Measurements from ENCODE around the gene EHMT1.

Gene EHMT1

DNA sequence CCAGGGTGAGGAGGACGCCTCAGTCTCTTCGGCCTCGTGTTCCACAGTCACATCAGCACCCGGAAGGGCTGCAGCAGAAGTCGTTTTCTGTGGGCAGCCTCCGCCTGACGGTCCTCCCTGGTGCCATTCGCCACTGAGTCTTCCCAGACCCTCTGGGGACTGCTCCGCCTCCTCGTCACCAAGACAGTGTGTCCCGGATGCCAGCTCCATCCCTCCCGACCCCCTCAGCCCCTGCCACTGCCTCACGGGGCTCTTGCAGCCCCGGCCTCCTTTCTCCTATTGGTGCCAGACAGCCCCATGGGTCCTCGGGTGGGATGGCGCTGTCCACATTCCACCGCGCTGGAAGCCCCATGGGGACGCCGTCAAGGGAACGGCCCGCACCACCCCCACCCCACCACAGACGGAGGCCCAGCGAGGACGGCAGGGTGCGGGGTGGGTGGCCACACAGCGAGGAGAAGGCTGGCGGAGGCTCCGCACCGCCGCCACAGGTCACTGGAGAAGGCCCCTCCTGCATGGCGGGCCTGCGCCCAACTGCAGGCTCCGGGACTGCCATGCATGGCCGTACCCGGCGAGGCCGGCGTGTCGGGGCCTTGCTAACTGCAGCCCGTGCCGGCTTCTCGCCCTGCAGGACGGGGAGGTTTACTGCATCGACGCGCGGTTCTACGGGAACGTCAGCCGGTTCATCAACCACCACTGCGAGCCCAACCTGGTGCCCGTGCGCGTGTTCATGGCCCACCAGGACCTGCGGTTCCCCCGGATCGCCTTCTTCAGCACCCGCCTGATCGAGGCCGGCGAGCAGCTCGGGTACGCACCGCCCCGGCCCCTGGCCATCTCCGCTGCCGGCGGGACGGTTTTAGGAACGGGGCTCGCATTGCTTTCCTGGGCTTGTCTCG lies 215.2 kb downstream of the EHMT1 start:
- DNase-seq, result no peak

DNA sequence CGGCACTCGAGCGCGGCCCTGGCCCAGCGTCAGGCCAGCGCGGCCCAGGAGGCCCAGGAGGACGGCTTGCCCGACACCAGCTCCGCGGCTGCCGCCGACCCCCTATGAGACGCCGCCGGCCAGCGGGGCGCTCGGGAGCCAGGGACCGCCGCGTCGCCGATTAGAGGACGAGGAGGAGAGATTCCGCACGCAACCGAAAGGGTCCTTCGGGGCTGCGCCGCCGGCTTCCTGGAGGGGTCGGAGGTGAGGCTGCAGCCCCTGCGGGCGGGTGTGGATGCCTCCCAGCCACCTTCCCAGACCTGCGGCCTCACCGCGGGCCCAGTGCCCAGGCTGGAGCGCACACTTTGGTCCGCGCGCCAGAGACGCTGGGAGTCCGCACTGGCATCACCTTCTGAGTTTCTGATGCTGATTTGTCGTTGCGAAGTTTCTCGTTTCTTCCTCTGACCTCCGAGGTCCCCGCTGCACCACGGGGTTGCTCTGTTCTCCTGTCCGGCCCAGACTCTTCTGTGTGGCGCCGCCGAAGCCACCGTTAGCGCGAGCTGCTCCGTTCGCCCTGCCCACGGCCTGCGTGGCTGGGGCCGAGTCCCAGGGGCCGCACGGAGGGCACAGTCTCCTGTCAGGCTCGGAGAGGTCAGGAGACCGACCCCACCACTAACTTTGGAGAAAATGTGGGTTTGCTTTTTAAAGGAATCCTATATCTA lies 216.2 kb downstream of the EHMT1 start:
- no peak for DNase-seq

DNA sequence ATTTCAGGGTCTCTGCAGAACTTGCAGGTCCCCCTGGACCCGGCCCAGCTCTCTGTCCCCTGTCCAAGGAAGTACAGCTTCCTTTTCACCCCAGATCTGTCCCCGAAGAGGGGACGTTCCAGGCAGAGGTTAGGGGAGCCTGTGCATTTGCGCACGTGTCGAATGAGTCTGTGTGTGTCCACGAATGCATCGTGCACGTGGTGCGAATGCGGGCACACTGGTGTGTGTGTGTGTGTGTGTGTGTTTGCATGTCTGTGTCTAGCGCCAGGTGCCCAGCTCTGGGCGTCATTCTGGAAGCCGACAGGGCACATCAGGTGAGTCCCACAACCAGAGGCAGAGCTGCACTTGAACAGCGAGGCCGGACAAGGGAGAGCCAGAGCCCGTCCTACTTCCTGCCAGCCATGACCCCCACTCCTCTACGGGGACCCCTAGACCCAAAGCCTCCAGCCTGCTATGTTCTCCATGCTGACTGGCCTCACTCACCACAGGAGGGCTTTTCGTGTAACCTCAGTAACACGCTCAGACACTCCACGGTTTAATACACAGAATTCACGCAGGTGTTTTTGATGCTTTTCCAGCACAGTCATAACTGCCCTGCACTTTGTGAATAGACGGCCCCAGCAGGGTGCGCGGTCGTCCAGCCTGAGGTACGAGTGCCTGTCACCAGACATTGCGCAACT lies 217.5 kb downstream of the EHMT1 start:
- DNase-seq, result no peak

DNA sequence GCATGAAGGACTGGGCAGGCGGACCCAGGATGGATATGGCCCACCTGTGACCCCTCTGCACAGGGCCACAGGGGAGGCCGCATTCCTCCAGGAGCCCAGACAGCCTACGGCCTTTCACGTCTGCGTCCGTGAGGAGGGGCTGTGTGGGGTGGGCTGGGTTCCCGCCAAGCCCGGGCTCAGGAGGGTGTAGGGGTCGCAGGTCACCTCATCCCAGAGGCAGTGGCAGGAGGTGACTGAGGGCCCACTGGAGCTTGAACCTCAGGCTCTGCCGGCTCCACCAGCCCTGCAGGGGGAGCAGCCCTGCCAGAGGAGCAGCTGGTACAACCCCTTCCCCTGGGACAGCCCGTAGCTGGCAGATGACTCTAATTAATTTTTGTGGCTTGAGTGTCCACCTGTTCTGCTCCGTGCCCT lies 218.0 kb downstream of the EHMT1 start:
- no peak for DNase-seq

DNA sequence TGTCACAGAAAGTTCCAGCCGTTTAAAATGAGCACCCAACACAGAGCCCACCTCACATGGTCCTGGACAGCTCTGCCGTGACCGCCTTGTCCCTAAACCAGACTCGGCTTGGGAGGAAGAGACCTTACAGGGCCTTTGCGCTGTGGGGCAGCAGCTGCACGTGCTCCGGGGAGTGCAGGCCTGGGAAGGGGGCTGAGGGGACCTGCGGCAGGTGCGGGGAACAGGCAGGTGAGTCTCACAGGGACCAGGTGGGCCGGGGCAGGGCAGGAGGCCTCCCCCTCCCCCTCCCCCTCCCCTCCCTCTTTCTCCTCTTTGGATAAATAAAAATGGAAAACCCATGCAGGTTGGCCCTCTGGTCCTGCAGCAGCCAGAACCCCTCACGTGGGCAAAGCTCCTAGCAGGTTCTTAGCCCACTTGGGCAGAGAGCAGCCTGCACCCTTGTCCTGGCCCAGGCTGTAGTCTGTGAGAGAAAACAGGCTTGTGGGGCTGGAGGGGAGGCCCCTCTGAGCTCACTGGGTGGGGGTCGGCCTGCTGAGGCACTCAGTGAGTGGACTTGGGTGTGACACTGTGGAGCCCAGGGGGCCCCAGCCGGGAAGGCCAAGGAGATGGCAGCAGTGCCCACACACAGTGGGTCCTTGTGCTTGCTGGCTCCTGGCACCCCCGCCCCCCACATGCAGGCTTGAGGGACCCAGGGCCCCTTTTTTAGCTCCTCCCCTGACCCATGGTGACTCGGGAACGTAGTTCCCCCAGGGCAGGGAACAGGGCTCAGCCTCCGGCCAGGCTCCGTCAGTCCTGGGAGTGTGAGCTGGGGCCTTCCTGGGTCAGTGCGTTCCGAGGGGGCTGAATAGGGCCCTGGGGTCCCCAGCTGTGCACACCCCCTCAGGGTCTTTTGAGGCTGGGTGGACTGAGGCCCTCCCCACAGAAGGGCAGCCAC lies 218.8 kb downstream of the EHMT1 start:
- no peak for DNase-seq

DNA sequence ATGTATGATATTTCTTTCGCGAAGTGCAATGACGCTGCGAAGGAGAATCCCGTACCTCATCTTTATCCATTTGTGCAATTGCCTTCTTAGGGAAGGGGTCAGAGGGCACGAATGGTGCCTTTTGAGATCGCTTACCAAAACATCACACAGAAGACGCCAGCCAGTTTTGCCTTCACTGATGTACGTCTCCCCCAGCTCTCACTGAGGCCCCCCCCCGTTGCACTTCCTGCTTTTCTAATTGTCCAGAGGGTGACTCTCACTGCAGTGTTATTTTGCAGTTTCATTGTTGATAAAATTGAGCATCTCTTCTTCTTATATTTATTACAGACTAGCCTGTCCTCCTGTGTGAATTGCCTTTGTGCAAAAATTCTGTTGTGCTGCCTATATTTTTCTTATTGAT lies 219.8 kb downstream of the EHMT1 start:
- no peak for DNase-seq

DNA sequence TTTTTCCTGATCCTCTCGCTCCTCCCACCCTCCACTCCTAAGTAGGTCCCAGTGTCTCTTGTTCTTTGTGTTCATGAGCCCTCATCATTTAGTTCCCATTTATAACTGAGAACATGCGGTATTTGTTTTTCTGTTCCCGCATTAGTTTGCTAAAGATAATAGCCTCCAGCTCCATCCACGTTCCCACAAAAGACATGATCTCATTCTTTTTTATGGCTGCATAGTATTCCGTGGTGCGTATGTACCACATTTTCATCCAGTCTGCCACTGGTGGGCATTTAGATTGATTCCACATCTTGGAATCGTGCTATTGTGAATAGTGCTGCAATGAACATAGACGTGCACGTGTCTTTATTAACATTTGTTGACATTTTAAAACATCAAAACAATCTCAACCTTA lies 224.6 kb downstream of the EHMT1 start:
- DNase-seq, result no peak

DNA sequence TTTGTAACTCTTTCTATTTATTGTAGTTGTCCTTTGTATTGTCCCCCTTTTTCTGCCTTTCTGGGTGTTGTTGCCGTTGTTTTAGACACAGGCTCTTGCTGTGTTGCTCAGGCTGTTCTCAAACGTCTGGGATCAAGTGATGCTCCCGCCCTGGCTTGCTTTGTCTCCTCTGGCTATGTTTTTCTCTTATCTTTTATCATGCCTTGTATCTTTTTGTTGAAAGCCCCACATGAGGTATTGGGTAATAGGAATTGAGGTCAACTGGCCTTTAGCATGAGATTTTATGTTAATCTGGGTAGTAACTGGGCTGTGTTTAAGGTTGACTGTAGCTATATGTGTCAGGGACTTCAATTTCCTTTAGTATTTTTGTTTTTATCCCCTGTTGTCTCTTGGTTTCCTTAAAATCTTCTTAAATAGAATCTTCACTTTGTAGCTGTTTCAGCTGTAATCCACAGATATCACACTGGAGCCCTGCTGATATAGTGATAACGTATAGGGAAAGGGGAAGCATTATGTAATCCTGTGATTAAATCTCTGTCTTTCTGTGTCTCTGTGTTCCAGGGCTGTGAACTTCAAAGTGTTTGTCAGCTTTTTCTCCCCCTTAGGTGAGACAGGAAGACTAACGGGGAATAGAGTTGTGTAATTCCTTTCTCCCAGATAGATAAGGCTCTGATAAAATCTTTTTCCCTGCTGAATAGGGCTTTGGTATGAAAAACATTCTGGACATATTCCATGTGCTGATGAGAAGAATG lies 232.9 kb downstream of the EHMT1 start:
- no peak for DNase-seq

DNA sequence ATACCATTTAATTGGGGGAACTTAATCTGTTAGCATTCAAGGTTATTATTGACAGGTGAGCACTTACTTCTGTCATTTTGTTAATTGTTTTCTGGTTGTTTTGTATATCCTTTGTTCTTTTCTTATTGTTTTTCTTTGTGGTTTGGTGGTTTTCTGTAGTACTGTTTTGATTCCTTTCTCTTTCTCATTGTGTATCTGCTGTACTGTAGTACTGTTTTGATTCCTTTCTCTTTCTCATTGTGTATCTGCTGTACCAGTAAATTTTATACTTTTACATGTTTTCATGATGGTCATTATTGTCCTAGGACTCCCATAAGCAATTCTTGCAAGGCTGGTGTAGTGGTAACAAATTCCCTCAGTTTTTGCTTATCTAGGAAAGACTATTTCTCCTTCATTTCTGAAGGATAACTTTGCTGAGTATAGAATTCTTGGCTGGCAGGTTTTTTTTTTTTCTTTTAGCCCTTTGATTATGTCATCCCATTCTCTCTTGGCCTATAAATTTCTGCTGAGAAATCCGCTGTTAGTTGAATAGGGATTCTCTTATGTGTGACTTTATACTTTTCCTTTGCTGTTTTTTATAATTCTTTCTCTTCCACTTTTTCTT lies 234.7 kb downstream of the EHMT1 start:
- DNase-seq, result no peak

DNA sequence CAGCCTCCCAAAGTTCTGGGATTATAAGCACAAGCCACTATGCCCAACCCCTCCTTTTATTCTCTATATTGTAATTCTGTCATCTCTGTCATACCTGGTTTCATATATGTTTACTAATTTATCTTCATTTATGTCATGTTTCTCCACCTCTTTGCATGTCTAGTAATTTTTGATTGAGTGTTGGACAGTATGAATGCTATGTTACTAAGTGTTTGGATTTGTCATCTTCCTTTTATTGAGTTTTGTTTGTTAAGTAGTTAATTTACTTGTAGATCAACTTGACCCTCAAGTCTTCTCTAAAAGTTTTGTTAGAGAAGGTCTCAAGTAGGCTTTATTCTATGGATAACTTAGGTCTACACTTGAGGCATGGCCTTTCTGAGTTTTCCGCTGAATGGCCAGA lies 241.6 kb downstream of the EHMT1 start:
- DNase-seq, result no peak

DNA sequence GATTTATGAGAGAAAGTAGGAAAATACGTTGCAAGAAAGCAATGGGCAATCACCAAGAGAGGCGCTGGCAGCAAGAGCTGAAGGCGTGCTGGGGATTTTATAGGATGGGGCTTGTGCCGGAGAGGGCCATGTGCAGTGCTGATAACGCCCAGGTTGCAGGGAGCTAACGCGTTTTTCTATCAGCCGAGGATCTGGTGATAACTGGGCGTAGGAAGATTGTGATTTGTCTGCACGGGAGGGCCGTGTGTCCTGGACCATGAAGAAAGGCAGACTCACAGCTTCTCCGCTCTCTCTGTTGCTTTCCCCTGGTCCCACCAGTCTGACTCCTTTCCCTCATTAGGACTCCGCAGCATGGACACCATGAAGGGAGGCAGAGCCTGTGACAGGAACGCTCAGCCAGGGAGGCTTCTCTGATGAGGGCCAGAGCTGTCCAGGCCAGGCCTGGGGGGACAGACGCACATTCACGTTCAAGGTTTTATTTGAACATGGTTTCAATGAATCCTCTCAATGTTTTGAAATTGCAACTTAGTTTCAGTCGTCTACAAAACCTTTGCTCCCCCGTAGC lies 246.9 kb downstream of the EHMT1 start:
- no peak for DNase-seq

DNA sequence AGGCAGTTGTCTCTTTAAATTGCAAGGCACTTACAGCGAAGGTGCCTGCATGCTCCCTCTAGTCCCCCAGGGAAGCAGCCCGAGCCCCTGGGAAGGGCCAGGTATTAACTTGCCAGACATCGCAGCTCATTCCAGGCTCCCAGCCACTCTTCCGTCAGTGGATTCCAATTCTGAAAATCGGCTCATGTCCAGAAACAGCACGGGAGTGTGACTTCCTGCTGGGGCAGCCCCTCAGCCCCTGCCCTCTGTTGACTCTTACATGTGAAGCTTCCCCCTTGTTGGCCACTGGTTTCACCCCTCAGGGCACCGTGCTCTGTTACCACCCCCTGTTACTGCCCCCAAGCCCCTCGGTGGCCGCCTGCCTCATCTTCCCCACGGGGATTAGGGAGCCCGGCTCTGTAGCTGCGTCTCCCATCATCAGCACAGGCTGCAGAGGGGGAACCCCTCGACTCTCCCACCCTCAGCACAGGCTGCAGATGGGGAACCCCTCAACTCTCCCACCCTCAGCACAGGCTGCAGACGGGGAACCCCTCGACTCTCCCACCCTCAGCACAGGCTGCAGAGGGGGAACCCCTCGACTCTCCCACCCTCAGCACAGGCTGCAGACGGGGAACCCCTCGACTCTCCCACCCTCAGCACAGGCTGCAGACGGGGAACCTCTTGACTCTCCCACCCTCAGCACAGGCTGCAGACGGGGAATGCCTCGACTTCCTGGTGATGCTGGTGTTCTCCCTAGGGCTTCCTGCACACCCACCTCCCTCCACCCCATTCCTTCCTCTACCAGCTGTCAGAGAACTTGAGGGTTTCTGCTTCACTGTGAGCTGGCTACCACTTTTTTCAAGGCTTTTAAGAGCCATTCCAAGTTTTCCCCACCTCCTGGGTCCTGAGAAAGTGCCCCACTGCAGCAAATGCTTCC lies 247.7 kb downstream of the EHMT1 start:
- no peak for DNase-seq

DNA sequence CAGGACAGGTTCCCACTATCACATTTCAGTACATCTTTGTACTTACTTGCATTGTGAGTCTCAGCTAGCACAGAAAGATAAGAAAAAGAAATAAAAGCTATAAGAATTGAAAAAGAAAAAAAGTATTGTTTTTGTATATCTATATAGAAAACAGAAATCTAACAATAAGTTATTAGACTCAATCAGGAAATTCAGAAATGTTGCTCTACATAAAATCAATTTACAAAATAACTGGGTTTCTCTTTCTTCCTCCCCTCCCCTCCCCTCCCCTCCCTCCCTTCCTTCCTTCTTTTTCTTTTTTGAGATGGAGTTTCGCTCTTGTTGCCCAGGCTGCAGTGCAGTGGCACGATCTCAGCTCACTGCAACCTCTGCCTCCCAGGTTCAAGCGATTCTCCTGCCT lies 251.6 kb downstream of the EHMT1 start:
- DNase-seq, result no peak

DNA sequence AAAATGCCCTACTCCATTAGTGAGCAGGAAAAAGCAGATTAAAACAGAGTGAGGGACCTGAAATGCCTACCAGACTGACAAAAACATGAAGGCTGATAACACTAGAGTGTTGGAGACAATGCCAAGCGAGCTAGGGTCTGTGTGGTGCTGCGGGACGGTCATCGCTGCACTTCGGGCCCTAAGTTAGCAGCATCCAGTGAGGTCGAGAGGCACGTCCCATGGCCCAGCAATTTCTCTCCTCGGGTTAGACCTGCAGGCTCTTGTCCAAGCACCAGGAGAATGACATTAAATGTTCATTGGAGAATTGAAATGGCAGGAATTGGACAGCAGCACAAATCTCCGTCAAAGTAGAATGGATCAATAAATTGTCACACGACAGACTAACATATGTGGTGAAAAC lies 253.5 kb downstream of the EHMT1 start:
- no peak for DNase-seq

DNA sequence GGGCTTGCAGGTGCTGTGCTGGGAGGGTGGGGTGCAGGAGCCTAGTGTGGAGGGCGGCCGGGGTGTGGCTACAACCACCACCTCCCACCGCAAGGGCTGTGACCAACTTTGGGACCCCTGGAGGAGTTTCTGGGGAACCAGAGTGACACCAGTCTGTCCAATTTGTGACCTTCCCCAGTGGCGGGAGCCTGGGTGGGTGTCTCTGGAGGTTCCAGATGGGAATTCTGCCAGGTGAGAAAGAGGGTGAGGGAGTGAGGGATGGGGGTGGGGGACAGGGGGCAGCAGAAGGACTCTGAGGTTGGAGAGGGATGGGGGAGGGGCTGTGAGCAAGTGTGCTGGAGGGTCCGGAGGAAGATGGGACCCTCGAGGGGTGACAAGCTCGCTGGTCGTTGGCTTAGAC lies 254.6 kb downstream of the EHMT1 start:
- no peak for DNase-seq

DNA sequence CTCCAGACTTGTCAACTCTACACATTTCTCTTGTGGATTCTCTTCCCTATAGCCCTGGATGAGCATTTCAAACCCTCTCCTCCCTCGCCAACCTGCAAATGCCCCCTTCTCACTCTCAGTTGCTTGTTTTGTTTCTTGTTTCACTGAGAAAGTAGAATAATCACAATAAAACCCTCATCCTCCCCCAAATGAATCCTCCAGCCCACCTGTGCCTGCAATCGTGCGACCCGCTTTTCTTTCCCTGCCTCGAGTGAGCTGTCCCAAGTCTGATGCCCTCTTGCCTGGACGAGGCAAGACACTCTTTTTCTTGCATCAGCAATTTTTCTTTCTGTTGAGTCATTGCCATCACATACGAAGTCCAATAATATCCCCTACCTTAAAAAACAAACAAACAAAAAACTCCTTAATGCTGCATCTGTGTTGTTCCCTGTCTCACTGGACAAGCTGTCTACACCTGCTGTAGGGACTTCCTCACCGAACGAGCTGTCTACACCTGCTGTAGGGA lies 255.1 kb downstream of the EHMT1 start:
- DNase-seq, result no peak

DNA sequence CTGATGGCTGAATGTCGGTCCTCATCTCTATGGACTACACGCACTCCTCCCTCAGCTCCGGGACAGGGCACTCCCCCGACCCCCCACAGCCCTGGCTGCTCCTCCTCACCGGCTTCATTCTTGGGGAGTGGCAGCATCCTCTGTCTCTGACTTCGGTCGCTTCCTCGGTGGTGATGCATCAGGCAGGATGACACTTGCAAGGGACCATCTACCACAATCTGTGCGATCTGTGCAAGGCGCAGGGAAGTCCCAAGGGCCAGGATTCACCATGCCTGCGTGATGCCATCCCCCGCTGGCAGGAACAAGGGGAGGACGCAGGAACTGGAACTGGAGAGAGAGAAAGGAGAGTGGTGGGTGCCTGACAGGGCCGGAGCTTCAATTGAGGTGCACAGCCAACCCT lies 256.5 kb downstream of the EHMT1 start:
- DNase-seq, result no peak

DNA sequence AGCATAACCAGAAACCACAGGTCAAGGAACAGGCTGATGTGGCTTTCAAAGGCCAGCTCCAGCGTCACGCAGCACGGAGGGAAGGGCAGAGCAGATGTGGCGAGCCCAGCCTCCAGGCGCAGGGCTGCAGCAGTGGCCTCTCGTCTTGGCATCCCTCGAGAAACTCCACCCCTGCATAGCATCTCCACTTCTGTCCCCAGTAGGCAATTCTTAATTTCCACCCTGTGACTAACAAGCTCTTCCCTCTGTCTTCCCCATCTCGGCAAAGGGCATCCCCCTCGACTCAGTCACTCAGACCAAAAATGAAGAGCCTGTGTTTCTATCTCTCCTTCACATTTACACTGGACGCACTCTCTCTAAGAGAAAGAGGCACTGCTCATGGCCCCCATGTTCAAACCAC lies 257.0 kb downstream of the EHMT1 start:
- no peak for DNase-seq

DNA sequence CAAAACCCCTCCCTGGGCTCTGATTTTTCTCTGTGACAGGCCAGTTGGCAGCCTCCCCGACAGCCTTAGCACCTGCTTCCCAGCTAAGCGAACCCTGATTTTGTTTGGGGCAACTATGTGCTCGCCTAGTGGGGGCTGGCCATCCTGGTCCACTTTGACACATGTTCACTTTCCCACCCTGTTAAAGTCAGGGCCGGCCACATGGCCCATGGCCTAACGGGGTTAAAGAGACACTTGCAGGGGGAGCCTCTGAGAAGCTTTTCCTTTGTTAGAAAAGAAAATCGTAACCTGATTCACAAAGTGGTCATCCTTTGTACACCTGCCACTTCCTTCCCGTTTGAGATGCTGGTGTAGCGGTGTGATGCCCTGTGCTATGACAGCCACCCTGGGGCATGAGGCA lies 257.5 kb downstream of the EHMT1 start:
- no peak for DNase-seq
